ENCODE data around the gene DPYSL3.

The DPYSL3 gene

GRCh38 chr5:147472664-147473475, 37.0 kb downstream of the DPYSL3 start:
- no peak for DNase-seq

DNA sequence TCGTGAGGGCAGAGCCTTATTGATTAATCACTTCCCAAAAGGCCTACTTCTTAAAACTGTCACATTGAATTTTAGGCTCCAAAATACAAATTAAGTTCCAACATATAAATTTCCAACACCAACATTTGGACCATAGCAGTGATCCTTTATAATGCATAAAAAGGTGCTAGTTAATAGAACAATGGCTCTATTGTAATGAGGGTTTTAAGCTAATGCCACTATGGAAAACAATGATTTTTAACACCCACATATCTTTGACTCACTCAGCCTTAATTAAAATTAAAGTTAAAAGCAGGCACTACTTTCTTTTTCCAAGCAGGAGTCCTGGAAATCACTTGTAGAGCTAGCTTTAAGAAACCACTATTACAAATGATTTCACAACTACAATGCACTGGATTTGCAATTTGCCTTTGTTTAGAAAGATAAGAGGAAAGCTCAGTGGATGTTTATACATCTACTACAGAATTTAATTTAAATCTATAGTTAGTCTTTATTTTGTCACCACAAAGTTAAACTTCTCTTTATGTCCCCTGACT, 41.8 kb downstream of the DPYSL3 start:
- DNase-seq: no peak

DNA sequence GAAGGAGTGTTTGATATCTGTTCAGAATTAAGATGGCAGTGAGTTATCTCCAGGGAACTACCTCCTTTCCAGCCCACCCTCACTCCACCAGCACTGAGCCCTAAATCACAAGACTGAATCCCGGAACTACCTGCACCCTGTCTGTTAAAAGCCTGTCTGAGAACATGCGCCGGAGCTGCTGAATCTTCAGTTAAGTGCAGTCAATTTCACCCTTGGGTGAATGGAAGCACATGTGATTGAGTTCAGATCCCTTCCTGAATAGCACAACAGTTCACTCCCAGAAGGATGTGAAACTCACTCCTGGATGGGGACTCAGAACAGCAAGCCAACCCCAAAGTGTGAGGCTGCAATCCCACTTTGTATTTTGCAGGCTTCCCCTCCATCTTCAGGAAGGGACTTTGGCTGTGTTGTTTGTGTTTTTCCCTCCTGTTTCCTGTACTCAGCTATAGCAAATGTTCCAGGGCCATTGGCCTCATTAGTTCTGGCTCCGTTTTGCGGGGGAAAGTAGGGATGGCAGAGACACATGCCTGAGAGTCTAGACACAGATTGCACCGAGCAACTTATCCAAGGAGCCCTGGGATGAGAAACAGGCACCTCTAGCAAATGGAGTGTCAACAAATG, 43.4 kb downstream of the DPYSL3 start:
- DNase-seq: no peak

DNA sequence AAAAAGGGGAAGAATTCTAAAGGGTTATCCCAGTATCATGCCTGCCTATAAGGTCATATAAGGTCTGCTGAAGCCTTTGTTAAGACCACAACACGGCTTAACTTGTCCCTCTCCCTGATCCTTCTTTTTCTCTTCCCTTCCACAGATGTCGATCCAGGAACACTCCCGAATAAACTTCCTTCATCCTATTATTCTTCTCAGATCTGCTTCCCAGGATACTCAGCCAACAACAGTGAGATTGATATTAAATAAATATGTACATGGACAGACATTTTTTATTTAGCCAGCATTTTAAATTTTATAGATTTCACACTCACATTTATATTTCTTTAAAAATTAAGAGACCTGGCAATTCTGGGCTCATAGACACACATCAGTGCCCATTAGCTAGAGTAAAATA, 44.1 kb downstream of the DPYSL3 start:
- no peak for DNase-seq

- no peak for DNase-seq
Measured at GRCh38 chr5:147464211-147464610, 45.7 kb downstream of the DPYSL3 start.

DNA sequence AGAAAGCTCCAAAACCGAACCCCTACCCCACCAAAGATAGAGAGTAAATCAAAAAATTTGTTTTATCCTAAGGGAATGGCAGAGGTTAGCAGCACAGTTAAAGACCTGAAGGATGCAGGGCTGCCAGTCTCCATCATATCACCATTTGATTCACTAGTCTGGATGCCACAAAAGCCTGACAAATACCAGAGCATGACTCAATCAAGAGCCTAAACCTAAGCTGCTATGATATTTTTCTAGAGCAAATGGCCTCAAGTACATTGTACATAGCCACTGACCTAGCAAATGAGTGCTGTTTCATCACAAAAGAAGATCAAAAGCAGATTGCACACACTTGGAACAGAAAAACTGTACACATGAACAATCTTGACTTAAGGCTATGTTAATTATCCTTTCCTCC, 48.0 kb downstream of the DPYSL3 start:
- DNase-seq: no peak

DNA sequence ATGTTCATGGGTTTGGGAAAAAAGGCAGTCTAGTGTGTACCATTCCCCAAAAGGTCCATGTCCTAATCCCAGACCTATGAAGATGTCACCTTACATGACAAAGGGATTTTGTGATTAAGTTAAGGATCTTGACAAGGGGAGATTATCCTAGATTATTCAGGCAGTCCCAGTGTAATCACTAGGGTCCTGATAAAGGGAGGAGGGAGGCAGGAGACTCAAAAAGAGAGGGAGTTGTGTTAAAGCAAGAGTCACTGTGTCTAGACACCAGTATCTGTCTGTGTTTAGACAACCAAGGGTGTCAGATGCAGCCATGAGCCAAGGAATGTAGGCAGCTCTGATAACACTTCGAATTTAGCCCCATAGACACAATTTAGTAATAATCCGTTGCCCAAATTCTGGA, 49.5 kb downstream of the DPYSL3 start:
- no peak for DNase-seq

DNA sequence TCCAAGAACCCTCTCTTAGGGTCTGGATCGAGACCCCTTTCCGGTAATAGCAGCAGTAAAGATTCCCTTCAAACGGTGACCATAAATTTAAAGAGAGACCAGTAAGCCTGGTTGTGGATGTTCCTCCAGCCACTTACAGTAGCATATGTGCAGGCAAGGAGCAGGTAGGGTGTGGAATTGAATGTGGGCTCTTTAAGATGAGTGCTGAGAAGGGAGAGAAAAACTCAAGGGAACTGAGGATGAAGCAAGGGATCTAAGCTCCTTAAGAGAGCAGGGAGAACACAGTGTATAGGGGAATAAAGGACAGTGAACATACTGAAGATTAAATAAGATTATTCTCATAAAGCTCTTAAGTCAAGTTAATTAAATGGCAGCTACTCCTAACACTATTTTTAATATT, 51.3 kb downstream of the DPYSL3 start:
- no peak for DNase-seq

DNA sequence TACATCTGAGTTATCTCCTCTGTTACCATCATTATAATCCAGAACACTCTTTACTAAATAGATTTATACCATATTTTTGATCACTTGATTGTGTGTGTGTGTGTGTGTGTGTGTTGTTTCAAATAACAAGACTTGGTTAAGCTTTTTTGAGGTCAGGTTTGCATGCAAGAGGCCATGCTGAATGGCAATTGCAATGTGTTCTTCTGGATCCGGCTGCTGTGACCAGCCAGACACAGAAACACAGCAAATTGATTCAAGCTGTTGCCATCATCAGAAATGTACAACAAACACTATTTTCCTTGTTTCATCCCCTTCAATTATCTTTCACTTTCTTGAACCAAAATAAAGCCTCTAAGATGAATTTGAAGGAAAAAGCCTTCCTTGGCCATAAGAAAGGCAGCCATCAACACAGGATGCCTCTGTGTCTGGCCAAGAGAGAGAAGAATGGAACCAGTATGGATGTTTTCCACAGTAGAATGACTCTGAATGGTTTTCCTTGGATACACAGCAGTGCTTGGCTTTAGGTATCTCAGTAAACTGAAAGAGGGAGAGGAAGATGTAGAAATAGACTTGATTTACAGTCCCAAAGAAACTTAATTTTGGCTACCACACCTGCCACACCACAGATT, 53.9 kb downstream of the DPYSL3 start:
- DNase-seq: no peak

GRCh38 chr5:147454996-147455677, 54.7 kb downstream of the DPYSL3 start:
- no peak for DNase-seq

DNA sequence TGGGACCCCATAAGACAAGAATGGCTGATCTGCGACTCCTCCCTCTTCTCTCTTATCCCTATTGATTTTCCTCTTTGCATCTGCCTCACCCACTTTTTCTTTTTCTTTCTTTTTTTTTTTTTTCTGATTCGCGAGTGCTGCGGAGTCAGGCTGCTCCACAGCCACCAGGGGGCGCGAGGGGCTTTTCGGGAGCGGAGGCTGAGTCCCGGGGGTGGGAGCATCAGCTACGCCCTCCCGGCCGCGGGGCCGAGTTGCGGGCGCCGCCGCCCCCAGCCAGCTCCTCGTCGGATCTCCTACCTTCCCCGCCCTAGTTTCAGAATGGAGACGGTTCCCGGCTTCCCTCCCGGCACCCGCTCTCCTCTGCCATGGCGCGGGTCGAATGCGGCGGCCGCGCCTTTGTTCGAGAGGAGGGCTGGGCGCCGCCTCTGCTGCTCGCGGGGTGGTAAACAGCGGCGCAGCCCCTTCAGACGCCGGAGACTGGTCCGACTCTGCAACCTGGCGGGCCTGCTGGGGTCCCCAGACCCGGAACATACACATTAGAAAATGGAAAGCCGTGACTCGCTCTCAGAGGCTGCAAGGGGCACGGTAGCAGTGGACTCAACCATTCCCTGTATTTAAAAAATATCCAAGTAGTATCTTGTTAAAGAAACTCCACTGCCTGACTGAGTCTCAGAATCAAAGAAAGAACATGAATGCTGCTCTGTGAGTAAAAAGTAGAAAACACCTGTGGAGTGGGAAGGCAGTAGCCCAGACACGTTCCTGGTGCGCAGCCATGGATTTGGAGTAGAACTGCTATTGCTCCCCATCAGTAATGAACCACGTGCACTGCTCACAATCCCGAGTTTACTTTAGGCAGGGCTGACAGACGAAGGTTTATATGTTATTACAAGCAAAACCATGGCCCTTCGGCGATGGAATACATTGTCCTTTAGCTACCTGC, 55.7 kb downstream of the DPYSL3 start:
- DNase-seq: peak; percentile 71

DNA sequence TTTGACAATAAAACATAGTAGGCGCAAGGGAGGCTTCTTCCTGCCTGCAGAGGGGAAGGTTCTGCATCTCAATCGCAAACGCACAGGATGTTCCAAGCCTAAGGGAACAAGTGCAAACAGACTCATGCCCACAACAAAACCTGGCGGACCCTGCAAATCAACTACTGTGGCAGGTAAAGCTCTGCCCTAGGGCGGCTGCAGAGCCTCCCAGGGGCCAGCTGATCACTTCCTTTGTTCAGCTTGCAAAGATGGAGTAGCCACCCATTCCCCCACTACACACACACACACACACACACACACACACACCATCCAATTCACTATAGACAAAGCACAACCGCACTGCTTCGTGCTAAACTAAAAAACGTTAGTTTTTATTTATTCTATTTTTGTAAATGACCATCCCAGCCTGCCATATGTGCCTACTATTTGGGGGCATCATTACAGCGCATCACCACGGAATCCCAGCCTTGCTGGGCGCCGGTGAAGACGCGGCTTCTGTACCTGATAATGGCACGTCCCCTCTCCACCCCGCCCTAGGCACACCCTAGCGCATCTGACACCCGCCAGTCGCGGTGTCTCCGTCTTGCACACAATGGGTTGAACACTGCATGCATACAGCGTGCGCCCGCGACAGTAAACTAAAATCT, 57.6 kb downstream of the DPYSL3 start:
- peak; percentile 12 for DNase-seq

GRCh38 chr5:147451193-147451592, 58.7 kb downstream of the DPYSL3 start:
- DNase-seq: no peak

DNA sequence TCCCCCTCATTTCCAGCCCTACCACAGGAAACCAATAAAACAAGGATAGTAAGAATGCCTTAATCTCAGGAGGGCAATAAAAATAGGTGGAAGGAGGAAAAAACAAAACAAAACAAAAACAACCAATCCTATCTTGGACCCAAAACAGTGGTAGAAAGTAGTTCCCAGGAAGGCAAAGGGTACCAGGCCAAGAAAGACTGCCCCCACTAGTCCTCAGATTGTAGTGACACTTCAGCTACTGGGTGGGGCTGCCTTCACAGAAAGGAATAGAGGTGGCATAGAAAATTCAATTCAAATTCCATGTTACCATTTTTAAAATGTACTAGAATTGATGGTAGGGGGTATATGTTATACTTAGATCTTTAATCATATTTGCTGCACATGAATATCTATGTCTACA, 59.3 kb downstream of the DPYSL3 start:
- no peak for DNase-seq

DNA sequence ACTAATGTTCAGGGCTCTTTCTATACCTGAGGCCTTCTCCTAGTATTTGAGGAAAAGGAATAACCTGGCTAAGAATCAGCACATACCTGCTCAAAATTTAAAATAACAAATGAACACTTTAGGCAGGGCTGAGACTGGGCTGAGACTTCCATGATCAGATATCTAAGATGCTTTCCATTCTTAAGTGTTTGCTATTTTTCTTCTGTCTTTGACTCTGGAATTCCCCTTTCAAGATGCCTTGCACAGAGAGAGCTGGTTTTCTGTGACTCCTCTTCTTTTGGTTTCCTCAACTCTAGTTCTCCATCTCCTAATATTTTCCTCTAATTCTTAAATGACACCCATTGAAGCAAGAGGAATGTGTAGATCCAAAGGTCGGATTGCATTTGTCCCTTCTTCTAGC, 61.1 kb downstream of the DPYSL3 start:
- no peak for DNase-seq

- no peak for DNase-seq
Measured at GRCh38 chr5:147446523-147446922, 63.3 kb downstream of the DPYSL3 start.

- no peak for DNase-seq
Measured at GRCh38 chr5:147445917-147446316, 64.0 kb downstream of the DPYSL3 start.

GRCh38 chr5:147445090-147445489, 64.8 kb downstream of the DPYSL3 start:
- no peak for DNase-seq

GRCh38 chr5:147442224-147442623, 67.6 kb downstream of the DPYSL3 start:
- no peak for DNase-seq

GRCh38 chr5:147441191-147441695, 68.6 kb downstream of the DPYSL3 start:
- no peak for DNase-seq

- no peak for DNase-seq
Measured at GRCh38 chr5:147439254-147439653, 70.6 kb downstream of the DPYSL3 start.

Measured in DMS79 treated with DMSO at 0.1 percent for 48 hours (cell line).